Bone marrow (tissue), 2 donors: ENCODE results near the gene RFX3.

Experiments
- DNase-seq, 2 donors: peaks; one replicate each; lab custom pipeline; 2025; lab: John Stamatoyannopoulos, UW

Gene RFX3

DNA sequence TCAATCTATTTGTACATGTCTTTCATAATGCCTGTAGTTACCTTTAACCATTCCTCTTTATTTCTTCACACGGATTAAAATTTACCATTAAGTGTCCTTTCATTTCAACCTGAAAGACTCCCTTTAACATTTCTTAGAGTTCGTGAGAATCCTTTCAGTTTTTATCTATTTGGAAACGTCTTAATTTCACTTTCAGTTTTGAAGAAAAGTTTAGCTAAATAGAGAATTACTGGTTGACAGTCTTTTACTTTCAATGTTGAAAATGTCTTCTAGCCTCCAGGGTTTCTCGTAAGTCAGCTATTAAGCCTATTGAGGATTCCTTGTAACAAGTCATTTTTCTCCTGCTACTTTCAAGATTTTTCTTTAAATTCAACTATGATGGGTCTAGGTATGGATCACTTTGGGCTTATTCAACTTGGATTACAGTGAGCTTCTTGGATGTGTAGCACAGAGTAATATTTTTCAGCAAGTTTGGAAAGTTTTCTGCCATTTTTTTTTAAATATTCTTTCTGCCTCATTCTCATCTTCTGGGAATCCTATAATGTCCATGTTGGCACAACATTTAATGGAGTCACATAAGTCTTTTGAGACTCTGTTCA is 48.5 kb downstream of the RFX3 start:
- peak in 1 of 2 donors; percentile 50 for DNase-seq

DNA sequence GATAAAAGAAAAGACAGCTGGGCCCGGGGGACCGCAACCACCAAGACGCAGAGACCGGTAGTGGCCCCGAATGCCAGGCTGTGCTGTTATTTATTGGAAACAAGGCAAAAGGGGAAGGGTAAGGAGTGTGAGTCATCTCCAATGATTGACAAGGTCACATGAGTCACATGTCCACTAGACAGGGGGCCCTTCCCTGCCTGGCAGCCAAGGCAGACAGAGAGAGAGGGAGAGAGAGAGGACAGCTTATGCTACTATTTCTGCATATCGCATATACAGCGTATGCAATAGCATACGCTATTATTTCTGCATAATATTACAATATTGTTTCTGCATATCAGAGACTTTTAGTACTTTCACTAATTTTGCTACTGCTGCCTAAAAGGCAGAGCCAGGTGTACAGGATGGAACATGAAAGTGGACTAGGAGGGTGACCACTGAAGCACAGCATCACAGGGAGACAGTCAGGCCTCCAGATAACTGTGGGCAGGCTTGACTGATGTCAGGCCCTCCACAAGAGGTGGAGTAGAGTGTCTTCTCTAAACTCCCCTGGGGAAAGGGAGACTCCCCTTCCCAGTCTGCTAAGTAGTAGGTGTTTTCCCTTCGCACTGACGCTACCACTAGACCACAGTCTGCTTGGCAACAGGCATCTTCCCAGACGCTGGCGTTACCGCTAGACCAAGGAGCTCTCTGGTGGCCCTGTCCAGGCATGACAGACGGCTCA is 50.3 kb downstream of the RFX3 start:
- DNase-seq = peak in 1 of 2 donors; percentile 51

DNA sequence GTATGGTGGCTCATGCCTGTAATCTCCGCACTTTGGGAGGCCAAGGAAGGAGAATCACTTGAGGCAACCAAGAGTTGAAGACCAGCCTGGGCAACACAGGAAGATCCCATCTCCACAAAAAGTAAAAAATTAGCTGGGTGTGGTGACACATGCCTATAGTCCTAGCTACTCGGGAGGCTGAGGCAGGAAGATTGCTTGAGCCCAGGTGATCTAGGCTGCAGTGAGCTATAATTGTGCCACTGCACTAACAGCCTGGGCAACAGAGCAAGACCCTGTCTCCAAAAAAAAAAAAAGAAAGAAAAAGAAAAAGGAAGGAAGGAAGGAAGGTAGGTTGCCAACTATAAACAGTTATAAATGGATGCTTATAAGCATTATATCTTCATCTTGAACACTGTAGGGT is 51.0 kb downstream of the RFX3 start:
- no peak for DNase-seq

DNA sequence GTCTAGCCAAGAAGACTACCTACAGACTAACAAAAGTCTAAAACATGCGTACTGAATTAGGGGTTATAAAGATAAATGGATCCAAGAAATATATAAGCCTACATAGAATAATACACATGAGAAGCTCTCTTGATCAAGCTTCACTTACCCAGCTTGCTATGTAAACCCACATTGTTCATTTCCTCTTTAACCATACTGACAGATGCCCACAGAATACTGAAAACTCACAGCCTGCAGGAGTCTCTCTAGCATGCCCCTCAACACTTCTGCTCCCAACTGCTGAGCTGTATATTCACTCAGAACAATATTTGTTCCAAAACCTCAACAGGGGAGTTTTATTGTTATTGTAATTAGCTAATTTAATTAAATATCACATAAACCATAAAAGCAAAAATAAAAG is 52.4 kb downstream of the RFX3 start:
- DNase-seq = peak in 1 of 2 donors; percentile 66

DNA sequence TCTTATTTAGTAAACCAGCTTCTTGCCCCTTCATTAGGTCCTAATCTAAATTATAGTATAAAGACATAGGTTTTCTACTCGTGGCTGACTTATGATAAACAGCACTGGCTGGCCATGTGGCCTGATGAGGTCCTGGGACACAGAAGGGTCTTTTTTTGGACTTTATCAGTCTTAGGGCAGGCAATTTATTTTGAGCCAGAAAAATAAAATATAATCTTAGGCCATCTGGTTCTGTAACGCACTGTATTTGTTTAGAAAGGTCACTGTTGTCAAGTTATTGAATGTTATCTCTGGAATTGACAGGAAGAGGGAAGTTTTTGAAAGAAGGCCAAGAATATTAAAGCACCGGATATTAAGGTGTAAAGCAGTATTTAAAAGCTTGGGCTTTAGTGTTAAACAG is 53.9 kb downstream of the RFX3 start:
- no peak for DNase-seq

DNA sequence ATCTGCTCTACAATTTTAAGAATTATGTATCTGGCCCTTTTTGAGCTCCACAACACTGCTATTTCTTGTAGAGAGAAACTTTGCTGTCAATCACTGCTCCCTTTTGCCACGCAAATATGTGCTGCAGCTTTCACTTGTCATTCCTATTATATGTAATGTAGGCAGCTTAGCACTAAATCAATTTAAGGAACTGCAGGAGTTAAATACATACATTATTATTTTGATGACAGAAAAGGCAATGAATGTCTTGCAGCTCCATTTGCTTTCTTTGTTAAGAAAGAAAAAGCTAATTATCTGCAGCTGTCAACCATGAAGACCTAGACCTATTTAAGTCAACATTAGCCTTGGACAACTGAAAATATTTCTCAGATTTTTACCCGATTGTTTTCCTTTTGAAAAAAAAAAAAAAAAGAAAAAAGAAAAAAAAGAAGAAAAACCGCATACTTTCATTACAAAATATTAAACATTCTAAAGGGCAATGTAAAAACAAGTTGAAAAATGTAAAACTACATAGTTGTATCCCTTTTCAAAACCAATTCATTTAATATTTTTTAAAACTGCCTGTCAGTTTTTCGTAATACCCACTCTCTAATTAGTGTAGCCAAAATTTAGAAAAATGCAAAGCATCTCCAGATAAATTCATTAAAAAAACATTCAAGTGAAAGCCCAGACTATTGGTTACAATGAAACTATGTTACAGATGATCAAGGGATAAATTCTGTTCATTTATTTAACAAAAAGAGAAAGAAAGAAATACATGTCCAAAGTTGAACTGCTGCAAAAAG is 57.2 kb downstream of the RFX3 start:
- DNase-seq = no peak

DNA sequence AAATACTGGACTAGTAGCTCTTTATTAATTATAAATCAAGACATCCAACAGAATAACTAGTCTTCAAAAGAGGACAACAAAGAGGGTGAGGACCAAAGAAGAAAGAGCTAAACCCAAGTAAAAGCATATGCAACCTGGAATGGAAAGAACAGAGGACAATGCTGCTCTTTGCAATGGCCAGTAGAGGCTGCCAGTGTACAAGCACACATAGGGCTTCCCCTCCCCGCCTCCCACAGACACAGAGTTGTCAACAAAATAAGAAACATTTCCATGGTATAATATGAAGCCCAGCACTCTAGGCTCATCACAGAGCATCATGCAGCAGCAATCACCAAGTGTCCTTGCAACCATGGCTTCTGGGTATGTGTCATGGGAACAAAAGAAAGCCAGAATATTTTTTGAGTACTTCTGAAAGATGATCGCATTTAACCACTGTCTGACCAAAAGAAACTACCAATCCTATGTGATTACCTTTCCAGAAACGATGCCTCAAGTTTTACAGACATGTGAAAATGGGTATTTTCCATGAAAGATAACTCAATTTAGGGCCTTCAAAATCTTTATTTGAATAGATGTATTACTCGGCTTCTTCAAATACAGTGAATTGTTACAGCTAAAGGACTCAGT is 58.1 kb downstream of the RFX3 start:
- peak in 1 of 2 donors; percentile 58 for DNase-seq

DNA sequence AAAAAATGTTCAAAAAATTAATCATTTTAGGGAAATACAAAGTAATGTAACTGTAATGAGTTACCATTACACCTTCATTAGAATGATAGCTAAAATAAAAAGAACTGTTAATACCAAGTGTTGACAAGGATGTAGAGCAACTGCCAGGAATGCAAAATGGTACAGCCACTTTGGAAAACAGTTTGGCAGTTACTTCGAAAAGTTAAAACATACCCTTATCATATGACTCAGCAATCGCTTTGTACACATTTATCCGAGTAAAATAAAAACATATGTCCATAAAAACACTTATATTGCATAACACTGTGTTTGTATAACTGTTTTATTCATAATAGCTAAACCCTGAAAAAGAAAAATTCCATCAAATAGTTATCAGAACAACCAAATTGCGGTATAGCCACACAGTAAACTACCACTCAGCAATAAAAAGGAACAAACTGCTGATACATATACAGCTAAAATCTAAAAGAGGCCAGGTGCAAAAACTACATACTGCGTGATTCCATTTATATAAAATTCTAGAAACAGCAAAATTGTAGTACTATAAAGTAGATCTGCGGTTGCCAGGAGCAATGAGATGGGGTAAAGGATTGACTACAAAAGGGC is 61.7 kb downstream of the RFX3 start:
- no peak for DNase-seq

DNA sequence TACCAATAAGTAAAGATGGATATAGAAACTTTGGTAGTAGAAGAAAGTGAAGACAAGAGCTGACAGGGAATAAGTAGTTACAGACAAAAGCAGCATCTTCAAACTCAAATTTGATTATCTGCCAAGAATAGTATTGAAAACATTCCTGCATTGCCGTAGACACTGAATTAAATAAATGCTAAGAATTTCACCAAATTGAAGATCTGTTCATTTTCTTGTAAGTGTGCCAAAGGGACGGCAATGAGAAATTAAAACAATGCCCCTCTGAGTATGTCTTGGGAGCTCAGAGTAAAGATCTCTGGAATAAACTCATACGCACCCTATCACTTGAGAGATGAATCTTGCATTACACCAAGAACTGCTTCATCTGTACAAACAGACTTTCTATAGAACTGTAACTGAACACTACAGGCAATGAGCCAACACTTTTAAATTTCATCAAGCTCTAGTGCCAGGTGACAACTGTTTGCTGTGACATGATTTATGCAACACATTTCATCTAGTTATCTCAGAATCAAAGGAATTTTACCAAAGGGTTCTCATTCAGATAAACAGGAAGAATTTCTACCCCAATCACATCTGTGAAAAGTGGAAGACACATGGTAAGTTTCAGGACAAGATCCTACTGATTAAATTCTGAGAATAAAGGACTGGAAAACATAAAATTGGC is 66.9 kb downstream of the RFX3 start:
- DNase-seq = no peak

DNA sequence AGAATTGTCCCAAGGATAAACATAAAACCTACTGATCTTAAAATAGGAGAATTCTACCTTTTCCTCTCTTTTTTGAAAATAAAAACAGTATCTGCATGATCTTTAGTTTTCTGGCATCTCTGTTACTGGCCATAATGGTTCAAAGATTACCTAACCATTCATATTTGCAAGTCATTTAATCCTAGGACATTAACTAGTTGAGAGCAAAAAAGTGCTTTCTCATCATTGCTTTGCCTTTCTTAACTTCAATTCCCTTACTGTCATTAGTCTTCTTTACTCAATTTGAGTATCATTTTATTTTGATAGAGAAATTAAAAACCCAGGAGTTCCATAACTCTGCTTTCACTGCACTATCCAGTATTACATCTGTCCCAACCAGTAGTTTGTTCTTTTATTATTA is 68.6 kb downstream of the RFX3 start:
- DNase-seq = no peak

DNA sequence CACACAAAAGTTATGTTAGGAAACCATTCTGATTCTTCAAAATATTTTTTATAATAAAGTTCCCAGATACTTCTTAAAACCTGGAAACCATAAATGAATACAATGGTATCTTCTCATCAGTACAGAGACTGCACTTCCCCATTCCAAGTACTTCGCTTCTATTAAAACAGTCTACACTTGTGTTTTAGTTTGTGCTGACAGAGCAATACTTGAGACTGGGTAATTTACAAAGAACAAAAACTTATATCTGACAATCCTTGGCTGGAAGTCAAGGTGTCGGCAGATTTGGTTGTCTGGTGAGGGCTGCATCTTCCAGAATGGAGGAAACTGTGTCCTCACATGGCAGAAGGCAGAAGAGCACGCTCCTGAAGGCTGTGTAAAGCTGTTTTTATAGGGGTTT is 70.1 kb downstream of the RFX3 start:
- DNase-seq = no peak

DNA sequence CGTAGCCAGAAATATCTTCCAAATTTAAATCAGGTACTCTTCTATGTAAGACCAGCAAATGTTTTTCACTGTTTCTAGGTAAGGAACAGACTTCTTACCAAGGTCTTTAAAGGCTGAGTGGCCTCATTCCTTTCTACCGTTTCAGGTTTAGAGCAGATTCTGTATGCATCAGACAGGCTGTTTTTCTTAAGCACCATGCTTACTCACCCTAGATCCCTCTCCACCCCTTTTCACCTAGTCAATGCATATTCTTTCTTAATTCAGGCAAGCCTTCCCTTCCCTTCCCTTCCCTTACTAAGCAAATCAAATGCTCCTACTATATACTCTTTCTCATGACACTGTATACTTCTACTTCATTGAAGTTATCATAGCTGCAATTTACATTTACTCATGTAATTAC is 70.7 kb downstream of the RFX3 start:
- DNase-seq = no peak

DNA sequence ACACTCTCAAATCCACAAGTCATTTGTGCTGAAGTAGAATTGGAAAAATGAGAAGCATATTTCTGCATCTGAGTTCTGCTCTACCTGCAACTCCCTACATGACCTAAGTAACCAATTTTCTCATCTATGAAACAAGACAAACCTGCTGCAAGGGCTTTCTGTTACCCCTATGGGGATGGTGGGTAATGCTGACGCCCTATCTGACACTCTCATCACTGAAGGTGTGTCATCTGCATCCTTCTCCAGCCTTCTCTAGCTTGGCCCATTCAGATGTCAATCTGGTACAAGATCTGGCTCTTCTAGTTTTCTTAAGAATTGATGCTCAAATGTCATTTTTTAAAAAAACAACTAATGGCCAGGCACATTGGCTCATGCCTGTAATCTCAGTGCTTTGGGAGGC is 73.8 kb downstream of the RFX3 start:
- DNase-seq = no peak

DNA sequence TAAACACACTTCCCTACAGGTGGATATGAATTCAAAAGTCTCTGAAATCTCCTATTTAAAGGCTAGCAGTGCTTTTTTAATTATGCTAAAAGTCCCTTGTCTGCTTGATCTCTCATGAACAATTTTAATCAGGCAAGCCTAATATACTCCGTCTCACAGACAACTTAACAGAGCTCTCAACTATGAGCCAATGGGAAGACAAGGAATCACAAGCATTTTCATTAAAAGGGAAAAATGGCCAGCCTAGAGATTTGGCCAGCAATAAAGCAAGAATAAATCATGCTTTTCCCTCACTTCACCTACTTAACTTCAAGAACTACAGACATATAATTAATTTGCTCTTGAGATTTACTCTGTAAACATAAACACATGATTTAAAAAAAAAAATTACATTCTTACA is 78.0 kb downstream of the RFX3 start:
- DNase-seq = no peak

DNA sequence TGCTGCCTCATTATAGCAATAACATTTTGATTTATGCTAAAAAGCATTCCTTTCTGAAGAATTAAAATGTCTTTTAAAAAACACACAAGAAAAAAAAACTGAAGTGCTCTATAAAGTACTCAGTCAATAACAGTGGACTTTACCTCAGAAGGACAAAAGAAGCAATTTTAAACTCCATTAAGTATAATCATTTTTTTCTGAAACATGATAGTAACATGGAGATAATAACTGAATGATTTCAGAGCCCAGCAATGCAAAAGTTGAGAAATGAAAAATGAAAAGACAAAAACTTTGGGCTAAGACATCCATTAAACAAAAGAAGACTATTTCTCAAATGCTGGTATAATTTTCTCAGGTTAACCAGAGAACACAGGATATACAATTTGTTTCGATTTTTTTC is 78.7 kb downstream of the RFX3 start:
- no peak for DNase-seq

DNA sequence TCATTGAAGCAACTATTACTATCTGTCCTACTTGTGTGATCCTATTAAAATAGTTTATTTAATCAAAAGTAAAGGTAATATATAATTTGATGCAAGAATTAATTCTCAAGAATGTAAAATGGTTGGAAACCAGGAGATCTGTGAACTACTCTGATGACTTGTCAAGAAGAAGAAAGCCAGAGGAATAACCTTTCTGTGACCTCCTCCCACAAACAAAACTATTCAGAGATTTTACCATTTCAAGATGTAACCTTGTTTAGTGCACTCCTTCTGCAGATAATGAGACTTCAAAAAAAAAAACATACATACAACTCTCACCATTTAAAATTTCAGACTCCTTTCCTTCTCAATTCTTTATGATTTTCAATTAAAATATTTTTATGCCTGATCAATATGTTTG is 79.5 kb downstream of the RFX3 start:
- DNase-seq = no peak

DNA sequence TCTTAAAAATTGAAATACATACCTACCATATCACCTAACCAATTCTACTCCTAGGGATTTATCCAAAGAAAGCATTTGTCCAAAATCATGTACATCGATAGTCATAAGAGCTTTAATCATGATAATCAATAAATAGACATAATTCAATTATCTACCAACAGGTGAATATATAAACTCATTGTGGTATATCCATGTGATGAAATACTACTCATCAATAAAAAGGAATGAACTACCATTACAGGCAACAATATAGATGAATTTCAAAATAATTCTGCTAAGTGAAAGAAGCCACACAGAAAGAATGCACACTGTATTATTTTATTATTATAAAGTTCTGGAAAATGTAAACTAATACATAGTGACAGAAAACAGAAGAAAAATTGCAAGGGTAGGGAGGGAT is 81.8 kb downstream of the RFX3 start:
- no peak for DNase-seq

DNA sequence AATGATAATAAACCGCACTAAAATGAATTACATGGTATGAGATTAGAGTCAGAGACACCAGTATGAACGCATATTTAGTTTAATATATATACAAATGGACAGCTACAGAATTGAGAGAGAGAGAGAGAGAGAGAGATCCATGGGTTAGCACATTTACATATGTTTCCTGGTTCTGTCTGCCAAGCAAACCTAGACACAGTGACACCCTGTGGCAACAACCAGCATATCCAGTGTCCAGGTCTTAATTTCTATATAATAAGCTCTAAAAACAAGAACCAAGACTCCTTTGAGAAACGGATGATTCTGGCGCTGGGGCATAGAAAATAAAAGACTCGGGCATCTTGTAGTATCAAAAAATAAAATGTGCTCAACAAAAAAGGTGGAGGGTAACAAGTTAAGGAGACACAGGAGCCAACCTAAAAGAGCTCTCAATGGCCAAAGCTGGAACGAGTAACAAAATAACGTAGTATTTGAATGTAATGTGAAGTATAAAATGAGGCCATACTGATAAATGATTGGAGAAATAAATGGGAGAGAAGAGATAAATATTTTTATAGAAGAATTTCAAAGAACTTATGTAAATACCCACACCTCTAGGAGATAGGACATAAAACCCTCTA is 84.5 kb downstream of the RFX3 start:
- peak in 1 of 2 donors; percentile 32 for DNase-seq

DNA sequence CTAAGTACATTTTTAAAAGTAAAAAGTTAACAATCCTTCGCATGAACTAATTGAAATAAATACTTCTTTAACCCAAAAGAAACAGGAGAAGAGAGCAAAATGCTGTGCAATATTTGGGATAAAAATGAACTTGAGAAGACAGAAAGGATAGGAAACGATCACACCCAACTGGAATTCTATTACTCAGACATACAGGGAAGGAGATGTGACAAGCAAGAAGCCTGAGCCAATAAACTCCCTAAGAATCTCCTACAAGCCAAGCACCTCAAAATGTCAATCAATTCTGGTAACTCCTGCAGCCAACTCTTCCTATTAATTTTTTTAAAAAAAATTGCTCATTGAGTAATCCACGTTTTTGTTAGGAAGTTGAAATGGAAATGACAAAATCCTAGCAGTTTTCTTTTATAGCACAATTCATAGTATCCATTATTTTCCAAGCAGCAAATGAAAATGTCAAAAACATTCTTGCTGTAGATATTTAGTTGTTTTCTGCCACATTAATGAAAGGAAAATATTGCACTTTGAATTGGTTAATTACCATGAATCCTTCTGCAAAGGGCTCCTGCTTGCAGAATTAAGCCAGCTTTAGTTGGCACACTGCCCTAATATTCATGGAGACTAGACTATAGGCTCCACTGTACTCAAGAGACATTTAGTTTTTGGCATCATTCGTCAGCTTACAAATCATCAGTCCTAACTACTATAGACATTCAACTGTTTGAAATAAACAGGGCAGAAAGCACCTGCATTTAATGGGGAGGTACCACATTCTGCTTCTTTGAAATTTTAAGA is 89.0 kb downstream of the RFX3 start:
- no peak for DNase-seq

DNA sequence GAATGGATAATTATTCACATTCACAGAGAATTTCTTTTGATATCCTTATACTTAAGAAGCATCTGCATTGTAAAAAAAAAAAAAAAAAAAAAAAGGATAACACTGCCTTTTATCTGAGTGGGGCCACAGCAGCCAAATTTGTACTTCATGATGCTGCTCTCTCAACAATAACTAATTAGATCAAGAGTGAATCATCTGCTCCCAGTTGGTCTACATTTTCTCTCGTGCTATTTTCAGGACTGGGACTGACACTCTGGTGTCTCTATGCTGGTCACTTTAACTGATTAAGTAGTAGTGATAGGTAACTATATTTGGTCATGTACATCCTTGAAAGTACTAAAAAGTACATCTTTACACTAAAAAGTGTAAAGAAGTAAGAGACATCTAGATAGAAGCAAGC is 90.1 kb downstream of the RFX3 start:
- no peak for DNase-seq

DNA sequence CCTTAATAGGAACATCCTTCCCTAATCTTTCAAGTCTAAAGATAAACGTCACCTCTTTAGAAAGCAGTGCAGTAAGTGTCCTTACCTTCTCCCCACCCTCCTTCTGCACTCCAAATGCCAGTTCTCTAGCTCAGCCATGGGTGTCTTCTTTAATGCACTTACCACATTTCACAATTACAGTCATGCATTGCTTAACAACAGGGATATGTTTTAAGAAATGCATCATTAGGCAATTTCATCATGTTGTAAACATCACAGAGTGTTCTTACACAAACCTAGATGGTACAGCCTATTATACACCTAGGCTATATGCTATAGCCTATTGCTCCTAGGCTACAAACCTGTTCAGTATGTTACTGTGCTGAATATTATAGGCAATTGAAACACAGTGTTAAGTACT is 91.2 kb downstream of the RFX3 start:
- no peak for DNase-seq
